ENCODE results near the gene USP32. TPM values are rescaled to one million over a fixed set of nuclear protein-coding genes. Genes with fewer than 3 reads are reported as not detected.

USP32 gene
- total and polyA plus RNA-seq, 4 donors = 11.6 to 103 (median 42.9) TPM

- no peak overlapping the region for H3K27ac ChIP-seq (ENCODE audit: low read depth in 1 of 2, low read length in 2 of 2)
- H3K36me3 ChIP-seq (ENCODE audit: control insufficient read depth in 4 of 4, insufficient read depth in 3 of 4, low read depth in 1 of 4, low read length in 3 of 4) = no peaks in the 10 kb centered on the region
- no peak overlapping the region for H3K4me3 ChIP-seq (ENCODE audit: low read depth in 1 of 3, low read length in 3 of 3)
- no peak overlapping the region for H3K9ac ChIP-seq (ENCODE audit: low read depth in 1 of 2, low read length in 2 of 2)
- peaks cover 7 to 33% (median 16%) of the 10 kb centered on the region in 4 donors for H3K4me1 ChIP-seq (ENCODE audit: control insufficient read depth in 4 of 4, insufficient read depth in 4 of 4, low read length in 3 of 4)
- no peak for TF ChIP-seq CTCF (IDR thresholded peaks at IDR 0.05; ENCODE audit: low read depth, low read length, missing input control)
- no peak for TF ChIP-seq TAF1 (conservative IDR thresholded peaks at IDR 0.05)
- no peak for TF ChIP-seq EGR1 (IDR thresholded peaks at IDR 0.05; ENCODE audit: low read depth in 2 of 2)
- TF ChIP-seq FOXA2 (IDR thresholded peaks at IDR 0.05) = no peak
- TF ChIP-seq HNF4A (conservative IDR thresholded peaks at IDR 0.05) = no peak
- no peak for TF ChIP-seq GABPA (IDR thresholded peaks at IDR 0.05 in 1 of 2, conservative IDR thresholded peaks at IDR 0.05 in 1 of 2)
- TF ChIP-seq RXRA (IDR thresholded peaks at IDR 0.05) = no peak
- TF ChIP-seq FOXA1 (IDR thresholded peaks at IDR 0.05) = no peak
- no peak for TF ChIP-seq JUND (IDR thresholded peaks at IDR 0.05)
- no peak for TF ChIP-seq ZBTB33 (IDR thresholded peaks at IDR 0.05)
- no peak for TF ChIP-seq HNF4G (IDR thresholded peaks at IDR 0.05)
- TF ChIP-seq ATF3 (IDR thresholded peaks at IDR 0.05) = no peak
- no peak for TF ChIP-seq RAD21 (IDR thresholded peaks at IDR 0.05)
- TF ChIP-seq YY1 (IDR thresholded peaks at IDR 0.05) = no peak
- no peak for TF ChIP-seq REST (IDR thresholded peaks at IDR 0.05)
- TF ChIP-seq SP1 (IDR thresholded peaks at IDR 0.05) = no peak
- no peak for TF ChIP-seq NR2F2 (IDR thresholded peaks at IDR 0.05)
- H3K9me3 ChIP-seq (ENCODE audit: control insufficient read depth in 4 of 4, low read length in 3 of 4) = no peaks in the 10 kb centered on the region
- WGBS = 79% methylated on average over 13 of the region's 13 CpGs
- DNase-seq (ENCODE audit: low spot score) = no peak
- peaks cover 3 to 9% (median 6%) of the 10 kb centered on the region in 4 donors for H3K27me3 ChIP-seq (ENCODE audit: control insufficient read depth in 4 of 4, insufficient read depth in 4 of 4, low read length in 3 of 4)
Observed at GRCh38 chr17:60135951-60136666, 255.8 kb downstream of the USP32 start.
